Lower leg skin (tissue), 4 donors: Measurements from ENCODE around the gene FDPS. TPM values are rescaled to one million over a fixed set of nuclear protein-coding genes. Genes with fewer than 3 reads are reported as not detected.
"Not testable (repeated sequence)": the region's sequence is repeated elsewhere in the genome, so short reads cannot be mapped to it uniquely, and the experiment has no call there.

Source experiments
- DNase-seq, 2 donors: peaks; one replicate each; pipeline ENCODE4 v3.0.0-alpha.2; 2019; ENCODE audit warnings: low spot score in 2 of 2
- H3K4me3 ChIP-seq: fragments of 200-600 bp; sonication (generic); 2 replicates; pipeline ENCODE4 v1.5.1; 2017; ENCODE audit warnings: mild to moderate bottlenecking, low read depth; ENCODE audit not compliant: poor library complexity, severe bottlenecking
- POLR2A ChIP-seq, 2 donors: fragments of 450-650 bp; IDR thresholded peaks; one replicate each; pipeline ENCODE4 v1.6.1; 2016 to 2017; ENCODE audit warnings: antibody characterized with exemption in 2 of 2, mild to moderate bottlenecking in 1 of 2, moderate library complexity in 1 of 2
- WGBS, 2 donors: methylation state at CpG; one replicate each; pipeline ENCODE4 v1.1.5; 2018; 5-methylcytosine and 5-hydroxymethylcytosine counted together
- intact Hi-C: fragments of 100-400 bp; cut with DNase I; formaldehyde crosslinking; loops from one replicate; pipeline ENCODE4 v1.15.0; 2023; ENCODE audit warnings: low total_unique reads
- total RNA-seq, 4 donors: library from RNA; depleted of rRNA; stranded (reverse); fragments of >200 nt; gene quantifications; one replicate each; pipeline ENCODE4 v1.1.0, GENCODE V29; 2016
- TF ChIP-seq, protein P1 (sequence below), 3 donors: fragments of 450-650 bp; IDR thresholded peaks; one replicate each; pipeline ENCODE4 v1.5.1; 2016; ENCODE audit warnings: antibody characterized with exemption in 3 of 3, mild to moderate bottlenecking in 3 of 3, moderate library complexity in 2 of 3

Gene FDPS
- total RNA-seq, 4 donors from 2014 or later = 98.5 to 185 (median 141) TPM

DNA sequence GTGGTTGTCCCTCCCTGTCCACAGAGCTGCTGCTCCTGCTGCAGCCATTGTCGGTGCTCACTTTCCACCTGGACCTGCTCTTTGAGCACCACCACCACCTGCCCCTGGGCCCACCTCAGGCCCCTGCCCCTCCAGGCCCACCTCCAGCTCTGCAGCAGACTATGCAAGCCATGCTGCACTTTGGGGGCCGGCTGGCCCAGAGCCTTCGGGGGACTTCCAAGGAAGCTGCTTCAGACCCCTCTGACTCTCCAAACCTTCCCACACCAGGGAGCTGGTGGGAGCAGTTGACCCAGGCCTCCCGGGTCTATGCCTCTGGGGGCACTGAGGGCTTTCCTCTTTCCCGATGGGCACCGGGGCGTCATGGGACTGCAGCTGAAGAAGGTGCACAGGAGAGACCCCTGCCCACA lies 18.0 kb downstream of the FDPS start:
- intact Hi-C loops = no loop called here
- 86 to 90% methylated on average over 3 of the region's 7 CpGs for WGBS, 2 donors
- peak in 1 of 2 donors; percentile 78 for DNase-seq
- TF ChIP-seq POLR2A (IDR thresholded peaks at IDR 0.05) = no peak
- TF ChIP-seq, protein P1, sequence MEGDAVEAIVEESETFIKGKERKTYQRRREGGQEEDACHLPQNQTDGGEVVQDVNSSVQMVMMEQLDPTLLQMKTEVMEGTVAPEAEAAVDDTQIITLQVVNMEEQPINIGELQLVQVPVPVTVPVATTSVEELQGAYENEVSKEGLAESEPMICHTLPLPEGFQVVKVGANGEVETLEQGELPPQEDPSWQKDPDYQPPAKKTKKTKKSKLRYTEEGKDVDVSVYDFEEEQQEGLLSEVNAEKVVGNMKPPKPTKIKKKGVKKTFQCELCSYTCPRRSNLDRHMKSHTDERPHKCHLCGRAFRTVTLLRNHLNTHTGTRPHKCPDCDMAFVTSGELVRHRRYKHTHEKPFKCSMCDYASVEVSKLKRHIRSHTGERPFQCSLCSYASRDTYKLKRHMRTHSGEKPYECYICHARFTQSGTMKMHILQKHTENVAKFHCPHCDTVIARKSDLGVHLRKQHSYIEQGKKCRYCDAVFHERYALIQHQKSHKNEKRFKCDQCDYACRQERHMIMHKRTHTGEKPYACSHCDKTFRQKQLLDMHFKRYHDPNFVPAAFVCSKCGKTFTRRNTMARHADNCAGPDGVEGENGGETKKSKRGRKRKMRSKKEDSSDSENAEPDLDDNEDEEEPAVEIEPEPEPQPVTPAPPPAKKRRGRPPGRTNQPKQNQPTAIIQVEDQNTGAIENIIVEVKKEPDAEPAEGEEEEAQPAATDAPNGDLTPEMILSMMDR (IDR thresholded peaks at IDR 0.05) = no peak
- no peak overlapping the region for H3K4me3 ChIP-seq

DNA sequence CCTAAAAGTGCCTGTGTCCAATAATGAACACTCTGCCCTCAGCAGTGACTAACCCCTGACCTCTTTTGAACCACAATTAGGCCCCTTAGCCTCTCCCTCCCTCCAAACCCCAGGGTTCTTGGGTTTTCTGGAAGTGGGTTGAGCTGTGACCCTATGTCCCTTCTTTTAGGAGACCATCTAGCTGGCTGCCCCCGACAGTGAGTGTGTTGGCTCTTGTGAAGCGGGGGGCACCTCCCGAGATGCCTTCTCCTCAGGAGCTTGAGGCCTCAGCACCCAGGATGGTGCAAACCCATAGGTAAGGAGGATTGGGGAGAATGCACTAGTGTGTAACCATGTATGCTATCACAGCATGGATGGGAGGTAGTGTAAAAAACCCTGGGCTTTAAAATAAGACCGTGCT lies 19.3 kb downstream of the FDPS start:
- WGBS, 2 donors = 87 to 88% methylated on average over 4 of the region's 4 CpGs
- TF ChIP-seq, protein P1 (IDR thresholded peaks at IDR 0.05) = no peak
- no peak for TF ChIP-seq POLR2A (IDR thresholded peaks at IDR 0.05)
- DNase-seq = peak in 1 of 2 donors; percentile 61
- H3K4me3 ChIP-seq = no peak overlapping the region
- intact Hi-C loops = no loop called here

DNA sequence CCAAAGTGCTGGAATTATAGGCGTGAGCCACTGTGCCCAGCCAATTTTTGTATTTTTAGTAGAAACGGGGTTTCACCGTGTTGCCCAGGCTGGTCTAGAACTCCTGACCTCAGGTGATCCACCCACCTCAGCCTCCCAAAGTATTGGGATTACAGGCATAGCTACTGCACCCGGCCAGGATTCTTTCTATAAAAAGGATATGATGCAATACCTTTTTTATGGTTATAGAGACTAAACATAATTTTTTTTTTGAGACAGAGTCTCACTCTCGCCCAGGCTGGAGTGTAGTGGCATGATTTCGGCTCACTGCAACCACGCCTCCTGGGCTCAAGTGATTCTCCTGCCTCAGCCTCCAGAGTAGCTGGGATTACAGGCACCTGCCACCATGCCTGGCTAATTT lies 20.2 kb downstream of the FDPS start:
- H3K4me3 ChIP-seq, DNase-seq, intact Hi-C loops: not testable (repeated sequence)
- WGBS, 2 donors = 72 to 76% methylated on average over 7 of the region's 7 CpGs

DNA sequence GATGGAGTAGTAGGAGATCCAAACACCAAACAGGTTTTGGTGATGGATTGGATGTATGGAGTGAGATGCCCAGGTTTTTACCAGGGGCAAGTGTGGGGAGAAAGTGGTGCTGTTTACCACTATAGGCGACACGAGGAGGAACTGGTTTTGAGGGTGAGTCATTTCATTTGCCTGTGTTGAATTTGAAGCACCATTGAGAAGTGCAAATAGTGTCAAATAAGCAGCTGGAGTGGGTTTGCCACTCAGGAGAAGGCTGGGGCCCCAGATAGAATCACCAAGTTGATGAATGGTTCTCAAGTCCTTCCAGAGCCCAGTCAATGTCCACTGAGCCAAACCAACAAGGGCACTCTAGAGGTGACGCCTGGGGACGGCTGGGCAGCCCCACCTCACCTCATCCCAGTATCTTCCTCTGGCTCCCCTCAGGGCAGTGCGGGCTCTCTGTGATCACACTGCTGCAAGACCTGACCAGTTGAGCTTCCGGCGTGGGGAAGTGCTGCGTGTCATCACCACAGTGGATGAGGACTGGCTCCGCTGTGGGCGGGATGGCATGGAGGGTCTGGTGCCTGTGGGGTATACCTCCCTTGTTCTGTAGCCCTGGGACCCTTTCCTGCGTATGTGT lies 21.4 kb downstream of the FDPS start:
- no peak overlapping the region for H3K4me3 ChIP-seq
- DNase-seq = no peak
- no peak for TF ChIP-seq POLR2A (IDR thresholded peaks at IDR 0.05)
- TF ChIP-seq, protein P1 (IDR thresholded peaks at IDR 0.05) = no peak
- intact Hi-C loops = no loop called here
- WGBS, 2 donors = 80 to 85% methylated on average over 10 to 11 of the region's 11 CpGs

DNA sequence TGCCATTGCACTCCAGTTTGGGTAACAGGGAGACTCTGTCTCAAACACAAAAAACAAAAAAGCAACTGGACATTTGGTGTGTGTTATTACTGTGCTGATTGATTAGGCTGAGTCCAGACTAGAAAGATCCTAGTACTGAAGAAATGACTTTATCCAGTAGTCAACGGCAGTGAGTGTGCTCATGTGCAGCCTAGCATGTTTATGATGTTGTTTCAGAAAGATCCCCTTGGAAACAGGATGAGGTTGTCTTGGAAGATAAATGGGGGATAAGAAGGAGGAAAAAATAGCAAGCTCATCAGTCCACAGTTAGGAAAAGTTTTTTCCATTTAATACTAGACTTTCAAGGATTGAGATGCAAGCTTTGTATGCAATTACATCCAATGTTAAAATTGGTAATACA lies 26.3 kb downstream of the FDPS start:
- WGBS, 2 donors = 72 to 77% methylated on average over 1 of the region's 1 CpG
- H3K4me3 ChIP-seq = no peak overlapping the region
- intact Hi-C loops = no loop called here
- TF ChIP-seq, protein P1 (IDR thresholded peaks at IDR 0.05) = no peak
- TF ChIP-seq POLR2A (IDR thresholded peaks at IDR 0.05) = no peak
- no peak for DNase-seq

DNA sequence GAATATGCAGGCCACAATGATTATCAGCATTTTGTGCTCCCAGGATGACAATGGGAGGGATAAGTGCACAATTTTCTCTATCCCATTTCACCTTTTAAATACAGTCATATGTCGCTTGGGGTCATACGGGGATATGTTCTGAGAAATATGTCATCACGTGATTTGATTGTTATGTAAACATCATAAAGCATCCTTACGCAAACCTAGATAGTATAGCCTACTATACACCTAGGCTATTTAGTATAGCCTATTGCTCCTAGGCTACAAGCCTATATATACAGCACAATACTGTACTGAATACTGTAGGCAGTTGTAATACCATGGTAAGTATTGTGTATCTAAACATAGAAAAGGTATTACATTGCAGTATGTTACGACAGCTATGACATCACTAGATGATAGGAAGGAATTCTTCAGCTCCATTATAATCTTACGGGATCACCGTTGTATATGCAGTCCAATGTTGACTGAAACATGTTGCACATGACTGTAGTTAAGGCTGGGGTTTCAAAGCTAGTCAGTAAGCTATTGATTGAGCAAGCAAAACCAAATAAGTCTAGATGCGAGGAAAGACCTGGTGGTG lies 30.9 kb downstream of the FDPS start:
- no peak for DNase-seq
- no peak for TF ChIP-seq POLR2A (IDR thresholded peaks at IDR 0.05)
- TF ChIP-seq, protein P1 (IDR thresholded peaks at IDR 0.05) = no peak
- H3K4me3 ChIP-seq = no peak overlapping the region
- 87 to 90% methylated on average over 8 of the region's 8 CpGs for WGBS, 2 donors
- intact Hi-C loops = loop anchor here (2.0 kb wide), 1 partner anchor 561 kb away; no protein-coding TSS in a partner anchor
